Muscle layer of duodenum (tissue), 2 donors: Measurements from ENCODE around the gene PODXL.
A peak's percentile ranks its signal among the peaks of the same experiment; 100 is the strongest.

Experiments used
- H3K27ac ChIP-seq: one replicate; pipeline ENCODE4 v1.7.0; 2013; ENCODE audit warnings: mild to moderate bottlenecking, low read length
- H3K27me3 ChIP-seq: one replicate; pipeline ENCODE4 v1.7.0; 2013; ENCODE audit warnings: low read depth, mild to moderate bottlenecking, control low read depth, low read length
- H3K36me3 ChIP-seq, 2 donors: one replicate each; pipeline ENCODE4 v1.7.0; 2013; ENCODE audit warnings: low read length in 2 of 2, control low read depth in 1 of 2, mild to moderate bottlenecking in 1 of 2; ENCODE audit not compliant: insufficient read depth in 2 of 2, control insufficient read depth in 1 of 2
- H3K4me1 ChIP-seq, 2 donors: one replicate each; pipeline ENCODE4 v1.7.0; 2013; ENCODE audit warnings: low read length in 2 of 2, mild to moderate bottlenecking in 2 of 2, control low read depth in 1 of 2, moderate library complexity in 1 of 2; ENCODE audit not compliant: insufficient read depth in 2 of 2, control insufficient read depth in 1 of 2
- H3K4me3 ChIP-seq, 2 donors: one replicate each; pipeline ENCODE4 v1.7.0; 2013; ENCODE audit warnings: low read length in 2 of 2, low read depth in 1 of 2, mild to moderate bottlenecking in 1 of 2
- H3K9me3 ChIP-seq, 2 donors: one replicate each; pipeline ENCODE4 v1.7.0; 2013; ENCODE audit warnings: low read length in 2 of 2, control low read depth in 1 of 2, mild to moderate bottlenecking in 1 of 2; ENCODE audit not compliant: control insufficient read depth in 1 of 2
- donor health status: healthy.

PODXL gene

GRCh38 chr7:131533566-131534561, 22.6 kb downstream of the PODXL start:
- H3K4me3 ChIP-seq: no peak overlapping the region
- no peaks in the 10 kb centered on the region for H3K36me3 ChIP-seq
- H3K27me3 ChIP-seq: no peaks in the 10 kb centered on the region
- no peak overlapping the region for H3K27ac ChIP-seq
- no peaks in the 10 kb centered on the region for H3K9me3 ChIP-seq
- H3K4me1 ChIP-seq: peaks cover 0 to 4% of the 10 kb centered on the region in 2 donors

- no peak overlapping the region for H3K27ac ChIP-seq
- H3K36me3 ChIP-seq: no peaks in the 10 kb centered on the region
- no peaks in the 10 kb centered on the region for H3K27me3 ChIP-seq
- H3K4me1 ChIP-seq: no peaks in the 10 kb centered on the region
- H3K9me3 ChIP-seq: no peaks in the 10 kb centered on the region
- H3K4me3 ChIP-seq: no peak overlapping the region
Measured at GRCh38 chr7:131533151-131533559, 23.3 kb downstream of the PODXL start.

GRCh38 chr7:131532570-131533091, 23.8 kb downstream of the PODXL start:
- Histone ChIP-seq H3K4me1 (no peaks in the 10 kb centered on the region), H3K9me3 (no peaks in the 10 kb centered on the region), H3K27ac (no peak overlapping the region)

DNA sequence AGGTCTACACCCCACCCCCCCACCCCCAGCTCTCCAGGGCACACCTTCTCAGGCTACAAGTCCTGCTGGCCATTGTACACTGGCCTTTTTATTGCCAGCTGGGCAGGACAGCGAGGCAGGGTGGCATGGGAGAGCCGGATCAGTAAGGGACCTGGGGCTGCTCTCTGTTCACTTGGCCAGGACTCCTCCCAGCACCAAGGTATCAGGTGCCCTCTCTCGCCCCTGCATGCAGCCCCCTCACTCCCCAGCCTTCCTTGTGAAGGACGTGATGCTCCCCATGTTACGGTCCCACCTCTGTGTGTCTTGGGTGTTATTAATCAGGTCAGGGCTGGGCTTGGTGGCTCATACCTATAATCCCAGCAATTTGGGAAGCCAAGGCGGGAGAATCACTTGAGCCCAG, 26.3 kb downstream of the PODXL start:
- Histone ChIP-seq H3K9me3 (no peaks in the 10 kb centered on the region), H3K4me3 (no peak overlapping the region), H3K4me1 (no peaks in the 10 kb centered on the region), H3K36me3 (no peaks in the 10 kb centered on the region), H3K27me3 (no peaks in the 10 kb centered on the region), H3K27ac (no peak overlapping the region)

More at GRCh38 chr7:131532570-131533091, 23.8 kb downstream of the PODXL start:
- Histone ChIP-seq H3K36me3 (no peaks in the 10 kb centered on the region), H3K4me3 (no peak overlapping the region), H3K27me3 (no peaks in the 10 kb centered on the region)

- no peaks in the 10 kb centered on the region for H3K4me1 ChIP-seq
- no peak overlapping the region for H3K27ac ChIP-seq
- no peaks in the 10 kb centered on the region for H3K27me3 ChIP-seq
Measured at GRCh38 chr7:131529617-131530016, 26.8 kb downstream of the PODXL start.

DNA sequence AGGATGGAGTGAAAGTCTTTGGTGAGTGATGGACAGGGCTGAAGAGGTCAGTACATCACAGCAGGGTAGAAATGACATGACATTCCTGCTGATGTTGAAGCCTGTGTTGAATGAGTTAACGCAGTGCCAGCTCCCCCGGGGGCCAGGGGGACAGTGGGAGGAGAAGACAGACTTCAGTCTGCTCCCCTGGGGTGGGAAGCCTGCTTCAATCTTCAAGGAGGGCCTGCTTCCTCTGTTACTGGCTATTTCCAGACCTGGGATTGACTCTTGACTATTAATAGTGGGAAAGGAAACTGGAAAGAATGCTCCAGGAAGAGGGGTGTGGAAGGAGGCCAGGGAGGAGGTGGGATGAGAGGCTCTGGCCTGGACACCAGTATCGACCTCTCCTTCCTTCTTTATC, 27.2 kb downstream of the PODXL start:
- H3K36me3 ChIP-seq: no peaks in the 10 kb centered on the region
- H3K4me1 ChIP-seq: no peaks in the 10 kb centered on the region
- H3K4me3 ChIP-seq: no peak overlapping the region
- no peaks in the 10 kb centered on the region for H3K9me3 ChIP-seq
- H3K27ac ChIP-seq: no peak overlapping the region
- H3K27me3 ChIP-seq: no peaks in the 10 kb centered on the region

More at GRCh38 chr7:131529617-131530016, 26.8 kb downstream of the PODXL start:
- no peaks in the 10 kb centered on the region for H3K9me3 ChIP-seq
- no peak overlapping the region for H3K4me3 ChIP-seq
- no peaks in the 10 kb centered on the region for H3K36me3 ChIP-seq

DNA sequence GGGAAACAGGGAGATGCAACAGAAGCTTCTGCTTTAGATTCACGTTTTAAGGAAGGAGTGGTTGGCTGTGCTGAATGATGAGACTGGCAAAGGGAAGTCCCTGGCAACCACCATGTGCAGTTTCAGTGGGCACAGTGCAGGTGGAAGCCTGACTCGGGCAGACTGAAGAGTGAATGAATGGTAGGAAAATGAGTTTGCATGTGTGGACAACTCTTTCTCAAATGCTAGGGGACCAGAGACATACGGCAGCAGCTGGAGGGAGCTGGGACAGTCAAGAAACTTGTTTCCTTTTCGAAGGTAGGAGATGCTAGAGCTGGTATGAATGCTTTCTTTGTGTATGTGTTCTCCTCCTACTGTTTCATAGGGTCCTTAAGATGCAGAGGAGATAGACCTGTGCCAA, 29.0 kb downstream of the PODXL start:
- no peaks in the 10 kb centered on the region for H3K9me3 ChIP-seq
- no peaks in the 10 kb centered on the region for H3K27me3 ChIP-seq
- H3K27ac ChIP-seq: no peak overlapping the region
- H3K4me3 ChIP-seq: no peak overlapping the region
- H3K4me1 ChIP-seq: peaks cover 0 to under 1% of the 10 kb centered on the region in 2 donors
- no peaks in the 10 kb centered on the region for H3K36me3 ChIP-seq

DNA sequence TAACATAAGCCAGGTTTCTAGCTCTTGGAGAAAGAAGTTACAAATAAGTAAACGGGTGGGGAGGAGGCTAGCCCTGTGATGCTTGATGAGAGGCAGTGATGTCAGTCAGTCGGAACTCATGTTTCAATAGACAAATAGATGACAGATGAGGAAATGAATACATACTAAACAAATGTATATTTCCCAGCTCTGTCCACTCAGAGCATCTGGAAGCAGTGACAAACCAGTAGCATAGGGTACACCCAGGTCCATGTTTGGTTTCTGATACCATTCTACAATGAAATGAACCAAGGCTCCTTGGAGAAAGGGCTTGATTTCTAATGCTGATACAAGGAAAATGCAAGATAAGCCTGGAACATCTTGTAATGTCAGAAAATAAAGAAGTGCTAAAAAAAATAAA, 30.6 kb downstream of the PODXL start:
- H3K4me1 ChIP-seq: peaks cover 0 to 13% of the 10 kb centered on the region in 2 donors
- no peaks in the 10 kb centered on the region for H3K9me3 ChIP-seq
- no peaks in the 10 kb centered on the region for H3K27me3 ChIP-seq
- H3K27ac ChIP-seq: no peak overlapping the region
- H3K4me3 ChIP-seq: no peak overlapping the region
- no peaks in the 10 kb centered on the region for H3K36me3 ChIP-seq

DNA sequence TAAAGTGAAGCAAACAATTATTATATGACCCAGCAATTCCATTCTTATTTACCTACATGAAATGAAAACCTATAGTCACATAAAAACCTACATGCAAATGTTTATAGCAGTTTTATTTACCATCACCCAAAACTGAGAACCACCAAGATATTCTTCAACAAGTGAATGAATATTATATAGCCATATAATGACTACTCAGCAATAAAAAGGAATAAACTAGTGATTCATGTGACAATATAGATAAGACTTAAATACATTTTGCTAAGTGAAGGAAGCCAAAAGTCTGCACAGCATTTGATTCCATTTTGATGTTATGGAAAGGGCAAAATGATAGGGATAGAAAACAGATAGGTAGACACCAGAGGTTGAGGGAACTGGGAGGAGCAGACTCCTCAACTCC, 31.7 kb downstream of the PODXL start:
- H3K9me3 ChIP-seq: no peaks in the 10 kb centered on the region
- H3K4me1 ChIP-seq: peaks cover 0 to 13% of the 10 kb centered on the region in 2 donors
- H3K27me3 ChIP-seq: no peaks in the 10 kb centered on the region
- H3K36me3 ChIP-seq: no peaks in the 10 kb centered on the region
- no peak overlapping the region for H3K4me3 ChIP-seq
- no peak overlapping the region for H3K27ac ChIP-seq

DNA sequence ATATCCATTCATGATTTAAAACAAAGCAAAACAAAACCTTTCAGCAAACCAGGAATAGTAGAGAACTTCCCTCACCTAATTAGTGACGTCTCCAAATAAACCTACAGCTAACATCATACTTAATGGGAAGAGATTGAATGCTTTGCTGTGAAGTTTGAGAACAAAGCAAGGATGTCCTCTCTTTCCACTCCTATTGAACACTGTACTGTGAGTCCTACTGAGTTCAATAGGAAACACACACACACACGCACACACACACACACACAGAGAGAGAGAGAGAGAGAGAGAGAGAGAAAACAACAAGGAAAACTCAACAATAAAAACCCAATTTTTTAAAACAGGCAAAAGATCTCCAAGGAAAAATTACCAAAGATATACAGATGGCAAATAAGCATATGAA, 32.3 kb downstream of the PODXL start:
- Histone ChIP-seq H3K36me3 (no peaks in the 10 kb centered on the region), H3K27ac (no peak overlapping the region), H3K4me1 (peaks cover 0 to 13% of the 10 kb centered on the region in 2 donors), H3K27me3 (no peaks in the 10 kb centered on the region), H3K4me3 (no peak overlapping the region), H3K9me3 (no peaks in the 10 kb centered on the region)

DNA sequence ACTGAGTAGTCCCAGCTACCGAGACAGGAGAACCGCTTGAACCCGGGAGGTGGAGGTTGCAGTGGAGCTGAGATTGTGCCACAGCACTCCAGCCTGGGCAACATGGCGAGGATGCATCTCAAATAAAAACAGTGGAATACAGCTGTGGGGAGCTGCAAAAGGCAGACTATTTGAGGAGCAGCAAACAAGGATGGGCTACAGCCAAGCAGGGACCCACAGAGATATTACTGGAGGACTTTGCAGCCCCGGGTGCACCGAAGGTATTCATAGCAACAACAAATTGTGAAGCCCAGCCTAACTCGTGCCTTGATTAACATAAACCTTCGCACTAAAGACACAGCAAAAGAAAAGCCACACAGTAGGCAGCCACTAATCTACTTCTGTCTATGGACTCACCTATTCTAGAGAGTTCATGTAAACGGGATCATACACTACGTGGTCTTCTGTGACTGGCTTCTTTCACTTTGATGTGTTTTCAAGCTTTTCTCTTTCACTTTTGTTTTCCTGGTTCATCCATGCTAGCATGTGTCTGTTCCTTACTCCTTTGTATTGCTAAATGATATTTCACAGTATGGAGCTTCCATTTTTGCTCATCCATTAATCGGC, 34.0 kb downstream of the PODXL start:
- peaks cover 0 to 13% of the 10 kb centered on the region in 2 donors for H3K4me1 ChIP-seq
- no peak overlapping the region for H3K27ac ChIP-seq
- no peaks in the 10 kb centered on the region for H3K9me3 ChIP-seq
- no peaks in the 10 kb centered on the region for H3K27me3 ChIP-seq
- H3K36me3 ChIP-seq: no peaks in the 10 kb centered on the region
- H3K4me3 ChIP-seq: peak overlapping the region; percentile 4 to 30
